GM12892 (cell line): ENCODE data around the gene CEACAM18.

ENCODE experiments used
- POLR2A ChIP-seq: IDR thresholded peaks from 2 replicates; pipeline ENCODE4 v1.6.1; 2011; ENCODE audit warnings: low read depth, low read length, control low read depth
- TAF1 ChIP-seq: IDR thresholded peaks from 2 replicates; pipeline ENCODE4 v1.6.1; 2011; ENCODE audit warnings: low read depth, mild to moderate bottlenecking, control low read depth, low read length, borderline replicate concordance

GRCh38 chr19:51507192-51507591, 28.9 kb downstream of the CEACAM18 start:
- TF ChIP-seq TAF1, result no peak
- no peak for TF ChIP-seq POLR2A
